Activated naive CD4-positive, alpha-beta T cell treated with anti-CD3 and anti-CD28 coated beads, Interleukin-2, amount 50 U/mL, for 24 hours (primary cell): ENCODE results near the gene UBR3.

Experiments
- H3K27ac Mint-ChIP-seq: one replicate; pipeline ENCODE4 v1.8.0; 2021; ENCODE audit warnings: mild to moderate bottlenecking, mixed read lengths
- H3K27me3 Mint-ChIP-seq: one replicate; pipeline ENCODE4 v1.8.0; 2021; ENCODE audit warnings: mixed read lengths
- H3K36me3 Mint-ChIP-seq: one replicate; pipeline ENCODE4 v1.8.0; 2021; ENCODE audit warnings: mixed read lengths
- H3K4me1 Mint-ChIP-seq: one replicate; pipeline ENCODE4 v1.8.0; 2021; ENCODE audit warnings: mixed read lengths
- H3K4me3 Mint-ChIP-seq: one replicate; pipeline ENCODE4 v1.8.0; 2021; ENCODE audit warnings: mild to moderate bottlenecking, mixed read lengths
- H3K9me3 Mint-ChIP-seq: one replicate; pipeline ENCODE4 v1.8.0; 2021; ENCODE audit warnings: mixed read lengths

Gene UBR3

DNA sequence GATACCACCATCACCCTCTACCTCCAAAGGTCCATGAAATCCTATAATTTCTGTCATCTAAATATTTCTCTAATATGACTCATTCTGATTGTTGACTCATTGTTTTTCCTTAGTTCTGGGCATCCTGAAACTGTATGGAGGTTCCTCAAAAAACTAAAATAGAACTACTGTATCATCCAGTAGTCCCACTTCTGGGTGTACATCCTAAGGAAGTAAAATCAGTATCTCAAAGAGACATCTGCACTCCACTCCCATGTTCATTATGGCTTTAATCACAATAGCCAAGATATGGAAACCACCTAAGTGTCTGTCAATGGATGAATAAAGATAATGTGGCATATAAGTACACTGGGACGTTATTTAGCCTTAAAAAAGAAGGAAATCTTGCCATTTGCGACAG lies 224.9 kb downstream of the UBR3 start:
- H3K9me3 Mint-ChIP-seq = no peaks in the 10 kb centered on the region
- no peak overlapping the region for H3K4me3 Mint-ChIP-seq
- no peak overlapping the region for H3K27ac Mint-ChIP-seq
- no peaks in the 10 kb centered on the region for H3K27me3 Mint-ChIP-seq
- H3K4me1 Mint-ChIP-seq = no peaks in the 10 kb centered on the region
- peaks cover 28% of the 10 kb centered on the region for H3K36me3 Mint-ChIP-seq

- Mint-ChIP-seq H3K4me3 (no peak overlapping the region), H3K4me1 (no peaks in the 10 kb centered on the region), H3K9me3 (no peaks in the 10 kb centered on the region), H3K27ac (no peak overlapping the region), H3K27me3 (no peaks in the 10 kb centered on the region), H3K36me3 (peaks cover 35% of the 10 kb centered on the region)
Measured at GRCh38 chr2:170054997-170055396, 227.7 kb downstream of the UBR3 start.

DNA sequence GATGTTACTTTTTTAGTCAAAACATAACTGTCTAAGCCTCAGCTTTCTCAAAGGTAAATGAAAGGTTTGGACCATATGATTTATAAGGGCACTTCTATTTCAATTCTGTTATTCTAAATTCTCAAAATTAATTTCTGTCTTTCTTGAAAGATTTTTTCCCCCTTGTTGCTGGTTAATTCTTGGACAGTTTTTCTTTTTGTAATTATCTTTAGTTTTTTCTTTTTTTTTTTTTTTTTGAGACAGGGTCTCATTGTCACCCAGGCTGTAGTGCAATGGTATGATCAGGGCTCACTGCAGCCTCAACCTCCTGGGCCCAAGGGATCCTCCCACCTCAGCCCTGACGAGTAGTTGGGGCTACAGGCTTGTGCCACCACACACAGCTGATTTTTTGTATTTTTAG lies 229.6 kb downstream of the UBR3 start:
- Mint-ChIP-seq H3K4me1 (no peaks in the 10 kb centered on the region), H3K27me3 (no peaks in the 10 kb centered on the region), H3K9me3 (no peaks in the 10 kb centered on the region), H3K27ac (no peak overlapping the region), H3K4me3 (no peak overlapping the region), H3K36me3 (peaks cover 29% of the 10 kb centered on the region)

DNA sequence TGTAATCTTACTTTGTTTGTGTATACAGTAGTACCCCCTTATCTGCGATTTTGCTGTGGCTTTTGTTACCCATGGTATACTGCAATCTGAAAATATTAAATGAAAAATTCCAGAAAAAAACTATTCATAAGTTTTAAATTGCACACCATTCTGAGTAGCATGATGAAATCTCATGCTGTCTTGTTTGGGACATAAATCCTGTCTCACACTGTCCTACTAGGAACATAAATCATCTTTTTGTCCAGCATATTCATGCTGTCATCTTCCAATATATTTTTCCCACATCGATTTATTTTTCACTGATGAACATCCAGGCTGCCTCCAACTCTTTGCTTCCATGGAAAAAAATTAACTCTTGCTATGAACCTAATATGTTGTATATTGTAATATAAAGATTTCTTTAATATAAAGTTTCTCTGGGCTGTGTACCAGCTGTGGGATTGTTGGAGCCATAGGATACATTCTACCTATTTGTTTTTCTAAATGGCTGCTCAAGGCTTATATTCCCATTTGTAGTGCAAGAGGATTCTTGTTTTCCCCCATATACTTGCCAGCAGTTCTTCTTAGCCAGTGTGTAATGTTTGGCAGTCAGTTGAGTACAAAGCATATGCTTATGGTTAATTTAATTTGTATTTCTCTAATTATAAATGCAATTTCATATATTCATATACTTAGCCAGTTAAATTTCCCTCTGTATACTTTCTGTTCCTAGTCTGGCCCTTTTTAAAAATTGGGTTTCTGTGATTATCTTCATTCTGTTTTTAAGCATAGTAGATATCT lies 236.4 kb downstream of the UBR3 start:
- Mint-ChIP-seq H3K4me1 (no peaks in the 10 kb centered on the region), H3K27me3 (no peaks in the 10 kb centered on the region), H3K4me3 (no peak overlapping the region), H3K27ac (no peak overlapping the region), H3K9me3 (no peaks in the 10 kb centered on the region), H3K36me3 (peaks cover 27% of the 10 kb centered on the region)

GRCh38 chr2:170070778-170071177 lies 243.5 kb downstream of the UBR3 start:
- H3K4me3 Mint-ChIP-seq = no peak overlapping the region
- H3K27ac Mint-ChIP-seq = no peak overlapping the region
- peaks cover 5% of the 10 kb centered on the region for H3K9me3 Mint-ChIP-seq
- H3K27me3 Mint-ChIP-seq = no peaks in the 10 kb centered on the region
- peaks cover 49% of the 10 kb centered on the region for H3K36me3 Mint-ChIP-seq
- H3K4me1 Mint-ChIP-seq = no peaks in the 10 kb centered on the region

DNA sequence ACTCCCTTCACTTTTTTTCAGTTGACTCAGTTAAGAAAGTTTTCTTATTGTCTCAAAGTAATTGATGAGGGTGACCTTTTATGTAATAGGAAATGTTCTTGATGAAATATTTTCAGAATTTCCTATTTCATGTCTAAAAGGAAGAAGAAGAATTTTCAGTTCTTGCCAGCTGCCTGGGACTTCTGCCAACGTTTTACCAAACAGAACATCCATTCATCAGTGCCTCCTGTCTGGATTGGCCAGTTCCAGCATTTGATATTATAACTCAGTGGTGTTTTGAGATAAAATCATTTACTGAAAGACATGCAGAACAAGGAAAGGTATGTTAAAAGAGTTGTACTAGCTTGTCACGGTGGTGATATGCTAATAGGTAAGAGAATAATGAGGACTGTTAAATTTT lies 246.0 kb downstream of the UBR3 start:
- Mint-ChIP-seq H3K36me3 (peaks cover 49% of the 10 kb centered on the region), H3K27me3 (no peaks in the 10 kb centered on the region), H3K4me1 (no peaks in the 10 kb centered on the region), H3K9me3 (peaks cover 5% of the 10 kb centered on the region), H3K27ac (no peak overlapping the region), H3K4me3 (no peak overlapping the region)

- Mint-ChIP-seq H3K27me3 (no peaks in the 10 kb centered on the region), H3K4me1 (no peaks in the 10 kb centered on the region), H3K4me3 (no peak overlapping the region), H3K27ac (no peak overlapping the region), H3K9me3 (no peaks in the 10 kb centered on the region), H3K36me3 (peaks cover 31% of the 10 kb centered on the region)
Measured at GRCh38 chr2:170076189-170076588, 248.9 kb downstream of the UBR3 start.

GRCh38 chr2:170077830-170078569 lies 250.7 kb downstream of the UBR3 start:
- Mint-ChIP-seq H3K27me3 (no peaks in the 10 kb centered on the region), H3K4me3 (no peak overlapping the region), H3K27ac (no peak overlapping the region), H3K36me3 (peaks cover 25% of the 10 kb centered on the region), H3K4me1 (no peaks in the 10 kb centered on the region), H3K9me3 (no peaks in the 10 kb centered on the region)

- H3K27ac Mint-ChIP-seq = no peak overlapping the region
- no peaks in the 10 kb centered on the region for H3K9me3 Mint-ChIP-seq
- no peaks in the 10 kb centered on the region for H3K4me1 Mint-ChIP-seq
- H3K36me3 Mint-ChIP-seq = peaks cover 2% of the 10 kb centered on the region
- no peaks in the 10 kb centered on the region for H3K27me3 Mint-ChIP-seq
- no peak overlapping the region for H3K4me3 Mint-ChIP-seq
Measured at GRCh38 chr2:170084820-170085491, 257.7 kb downstream of the UBR3 start.

DNA sequence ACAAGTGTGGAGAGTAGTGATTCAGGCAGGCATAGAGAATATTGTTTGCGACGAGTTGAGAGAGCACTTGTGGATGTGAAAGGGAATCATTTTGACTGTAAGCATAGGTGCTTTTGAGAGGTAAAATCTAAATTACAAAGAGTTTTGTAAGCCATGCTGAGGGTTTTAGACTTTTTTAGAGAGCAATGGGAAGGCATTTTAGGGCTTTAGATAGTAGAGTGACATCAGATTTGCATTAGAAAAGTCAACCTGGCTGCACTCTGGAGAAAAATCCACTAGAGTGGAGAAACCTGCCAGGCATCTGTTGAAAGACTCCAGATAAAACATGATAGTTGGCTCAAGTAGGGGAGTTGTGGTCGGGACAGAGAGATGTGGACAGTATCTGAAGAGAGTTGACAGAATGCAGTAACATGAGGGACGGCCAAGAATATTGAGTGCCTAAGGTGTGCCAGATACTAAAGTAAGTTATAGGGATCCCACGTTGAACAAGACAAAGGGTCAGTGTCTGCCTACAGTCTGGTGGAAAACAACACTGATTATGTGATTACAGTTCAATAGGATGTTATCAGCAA lies 258.9 kb downstream of the UBR3 start:
- Mint-ChIP-seq H3K9me3 (peaks cover 12% of the 10 kb centered on the region), H3K4me1 (no peaks in the 10 kb centered on the region), H3K27me3 (no peaks in the 10 kb centered on the region), H3K36me3 (peaks cover 2% of the 10 kb centered on the region), H3K4me3 (no peak overlapping the region), H3K27ac (no peak overlapping the region)

DNA sequence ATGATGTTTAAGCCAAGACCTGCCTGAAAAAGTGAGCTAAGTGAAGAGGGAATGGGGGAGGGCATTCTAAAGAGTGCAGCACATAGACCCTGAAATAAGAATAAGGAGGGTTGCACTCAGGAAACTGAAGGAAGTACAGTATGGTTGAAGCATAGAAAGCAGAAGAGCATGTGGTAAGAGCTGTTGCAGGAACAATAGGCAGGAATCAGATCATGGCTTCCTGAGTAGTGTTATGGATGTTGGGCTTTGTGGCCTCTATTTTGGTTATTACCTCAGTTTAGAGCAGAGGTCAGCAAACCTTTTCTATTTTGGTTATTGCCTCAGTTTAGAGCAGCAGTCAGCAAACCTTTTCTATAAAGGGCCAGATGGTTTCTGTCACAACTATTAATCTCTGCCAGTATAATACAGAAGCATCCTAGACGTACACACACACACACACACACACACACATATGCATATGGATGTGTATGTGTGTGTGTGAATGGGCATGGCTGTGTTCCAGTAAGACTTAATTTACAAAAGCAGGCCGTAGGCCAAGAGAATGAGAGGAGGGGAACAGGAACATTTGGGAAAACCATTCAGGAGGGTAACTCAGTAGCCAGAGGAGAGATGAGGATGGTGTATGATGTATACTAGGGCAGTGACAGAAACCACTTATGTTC lies 259.6 kb downstream of the UBR3 start:
- Mint-ChIP-seq H3K27ac (no peak overlapping the region), H3K9me3 (peaks cover 12% of the 10 kb centered on the region), H3K4me3 (no peak overlapping the region), H3K27me3 (no peaks in the 10 kb centered on the region), H3K36me3 (no peaks in the 10 kb centered on the region), H3K4me1 (no peaks in the 10 kb centered on the region)

GRCh38 chr2:170087413-170087793 lies 260.1 kb downstream of the UBR3 start:
- no peak overlapping the region for H3K4me3 Mint-ChIP-seq
- no peaks in the 10 kb centered on the region for H3K36me3 Mint-ChIP-seq

DNA sequence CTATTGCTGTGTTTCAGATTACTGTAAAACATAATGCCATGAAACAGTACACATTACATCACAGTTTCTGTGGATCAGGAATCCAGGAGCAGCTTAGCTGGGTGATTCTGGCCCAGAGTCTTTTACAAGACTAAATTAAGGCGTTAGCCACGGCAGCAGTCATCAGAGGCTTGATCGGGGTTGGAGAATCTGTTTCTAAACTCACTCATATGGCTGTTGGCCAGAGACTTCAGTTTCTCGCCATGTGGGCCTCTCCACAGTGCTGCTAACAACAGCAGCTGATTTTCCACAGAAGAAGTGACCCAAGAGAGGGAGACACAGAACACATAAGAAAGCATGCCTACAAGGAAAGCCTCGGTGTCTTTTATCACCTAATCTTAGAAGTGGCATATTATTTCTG lies 261.5 kb downstream of the UBR3 start:
- Mint-ChIP-seq H3K36me3 (no peaks in the 10 kb centered on the region), H3K4me3 (no peak overlapping the region), H3K27ac (no peak overlapping the region), H3K9me3 (peaks cover 24% of the 10 kb centered on the region), H3K4me1 (no peaks in the 10 kb centered on the region), H3K27me3 (no peaks in the 10 kb centered on the region)

More at GRCh38 chr2:170087413-170087793, 260.1 kb downstream of the UBR3 start:
- Mint-ChIP-seq H3K4me1 (no peaks in the 10 kb centered on the region), H3K27me3 (no peaks in the 10 kb centered on the region), H3K9me3 (peaks cover 12% of the 10 kb centered on the region), H3K27ac (no peak overlapping the region)

GRCh38 chr2:170090229-170090628 lies 263.0 kb downstream of the UBR3 start:
- no peaks in the 10 kb centered on the region for H3K4me1 Mint-ChIP-seq
- no peak overlapping the region for H3K4me3 Mint-ChIP-seq
- H3K27me3 Mint-ChIP-seq = no peaks in the 10 kb centered on the region
- no peak overlapping the region for H3K27ac Mint-ChIP-seq
- peaks cover 24% of the 10 kb centered on the region for H3K9me3 Mint-ChIP-seq
- H3K36me3 Mint-ChIP-seq = no peaks in the 10 kb centered on the region

GRCh38 chr2:170091436-170091835 lies 264.2 kb downstream of the UBR3 start:
- Mint-ChIP-seq H3K4me3 (no peak overlapping the region), H3K36me3 (no peaks in the 10 kb centered on the region), H3K9me3 (peaks cover 24% of the 10 kb centered on the region), H3K27me3 (no peaks in the 10 kb centered on the region), H3K4me1 (no peaks in the 10 kb centered on the region), H3K27ac (no peak overlapping the region)
